ENCODE data around the gene TBC1D9.

Gene TBC1D9

GRCh38 chr4:140603286-140603685, 152.9 kb downstream of the TBC1D9 start:
- Histone ChIP-seq H3K36me3 (ENCODE audit: control insufficient read depth, insufficient read depth, low read length) (no peaks in the 10 kb centered on the region), H3K4me1 (ENCODE audit: control insufficient read depth, insufficient read depth, low read length) (no peaks in the 10 kb centered on the region), H3K9ac (ENCODE audit: low read length) (no peak overlapping the region), H3K4me3 (ENCODE audit: low read length) (no peak overlapping the region), H3K27ac (ENCODE audit: low read depth, low read length) (no peak overlapping the region), H3K27me3 (ENCODE audit: control insufficient read depth, insufficient read depth, low read length) (no peaks in the 10 kb centered on the region)

DNA sequence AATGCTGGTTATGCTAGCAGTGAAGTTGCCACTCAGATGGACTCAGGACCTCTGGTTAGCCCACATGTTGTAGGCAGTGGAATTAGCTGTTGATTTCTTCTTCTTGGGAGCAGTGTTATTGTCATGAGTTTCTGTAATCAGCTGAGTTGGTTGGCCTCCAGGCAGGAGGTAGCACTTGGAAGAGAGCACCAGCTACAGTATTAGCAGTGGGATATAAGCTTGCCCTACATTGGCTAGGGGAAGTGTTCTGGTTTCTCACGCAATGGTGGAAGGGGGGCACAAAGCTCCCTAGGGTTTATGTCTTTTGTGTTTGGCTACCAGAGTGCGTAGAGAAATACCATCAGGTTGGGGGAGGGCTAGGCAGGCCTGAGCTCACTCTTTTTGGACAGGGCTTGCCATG, 153.5 kb downstream of the TBC1D9 start:
- no peak overlapping the region for H3K27ac ChIP-seq (ENCODE audit: low read depth, low read length)
- no peaks in the 10 kb centered on the region for H3K4me1 ChIP-seq (ENCODE audit: control insufficient read depth, insufficient read depth, low read length)
- no peaks in the 10 kb centered on the region for H3K27me3 ChIP-seq (ENCODE audit: control insufficient read depth, insufficient read depth, low read length)
- no peak overlapping the region for H3K9ac ChIP-seq (ENCODE audit: low read length)
- no peak overlapping the region for H3K4me3 ChIP-seq (ENCODE audit: low read length)
- no peaks in the 10 kb centered on the region for H3K36me3 ChIP-seq (ENCODE audit: control insufficient read depth, insufficient read depth, low read length)

- no peaks in the 10 kb centered on the region for H3K36me3 ChIP-seq (ENCODE audit: control insufficient read depth, insufficient read depth, low read length)
- no peaks in the 10 kb centered on the region for H3K4me1 ChIP-seq (ENCODE audit: control insufficient read depth, insufficient read depth, low read length)
- H3K9ac ChIP-seq (ENCODE audit: low read length): no peak overlapping the region
- no peaks in the 10 kb centered on the region for H3K27me3 ChIP-seq (ENCODE audit: control insufficient read depth, insufficient read depth, low read length)
- H3K4me3 ChIP-seq (ENCODE audit: low read length): no peak overlapping the region
- H3K27ac ChIP-seq (ENCODE audit: low read depth, low read length): no peak overlapping the region
Measured at GRCh38 chr4:140600408-140600807, 155.8 kb downstream of the TBC1D9 start.

- H3K27me3 ChIP-seq (ENCODE audit: control insufficient read depth, insufficient read depth, low read length): no peaks in the 10 kb centered on the region
- H3K27ac ChIP-seq (ENCODE audit: low read depth, low read length): no peak overlapping the region
- no peaks in the 10 kb centered on the region for H3K36me3 ChIP-seq (ENCODE audit: control insufficient read depth, insufficient read depth, low read length)
- H3K9ac ChIP-seq (ENCODE audit: low read length): no peak overlapping the region
- H3K4me1 ChIP-seq (ENCODE audit: control insufficient read depth, insufficient read depth, low read length): no peaks in the 10 kb centered on the region
- H3K4me3 ChIP-seq (ENCODE audit: low read length): no peak overlapping the region
Measured at GRCh38 chr4:140595065-140595464, 161.1 kb downstream of the TBC1D9 start.

- Histone ChIP-seq H3K27me3 (ENCODE audit: control insufficient read depth, insufficient read depth, low read length) (no peaks in the 10 kb centered on the region), H3K27ac (ENCODE audit: low read depth, low read length) (no peak overlapping the region), H3K4me1 (ENCODE audit: control insufficient read depth, insufficient read depth, low read length) (no peaks in the 10 kb centered on the region), H3K36me3 (ENCODE audit: control insufficient read depth, insufficient read depth, low read length) (no peaks in the 10 kb centered on the region), H3K4me3 (ENCODE audit: low read length) (no peak overlapping the region), H3K9ac (ENCODE audit: low read length) (no peak overlapping the region)
Measured at GRCh38 chr4:140584439-140584838, 171.7 kb downstream of the TBC1D9 start.

DNA sequence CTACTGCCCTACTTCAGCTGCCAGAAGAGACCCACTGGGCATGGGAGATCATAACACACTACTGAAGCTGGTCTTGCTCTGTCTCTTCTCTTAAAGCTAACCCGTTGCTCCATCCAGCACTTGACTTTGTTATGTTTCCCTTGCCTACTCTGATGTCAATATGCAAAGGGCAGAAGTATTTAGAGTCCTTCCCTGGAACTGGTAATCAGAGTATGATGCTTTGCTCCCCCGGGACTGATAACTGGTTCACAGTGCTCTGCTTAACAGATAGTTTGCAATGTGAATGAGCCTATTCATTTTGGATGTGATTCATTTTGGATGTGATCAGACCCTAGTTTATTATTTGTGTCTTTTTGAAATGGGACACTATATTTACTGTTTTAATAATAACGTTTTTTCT, 175.1 kb downstream of the TBC1D9 start:
- Histone ChIP-seq H3K27ac (ENCODE audit: low read depth, low read length) (no peak overlapping the region), H3K4me3 (ENCODE audit: low read length) (no peak overlapping the region), H3K9ac (ENCODE audit: low read length) (no peak overlapping the region), H3K36me3 (ENCODE audit: control insufficient read depth, insufficient read depth, low read length) (no peaks in the 10 kb centered on the region), H3K4me1 (ENCODE audit: control insufficient read depth, insufficient read depth, low read length) (no peaks in the 10 kb centered on the region), H3K27me3 (ENCODE audit: control insufficient read depth, insufficient read depth, low read length) (peaks cover 2% of the 10 kb centered on the region)

DNA sequence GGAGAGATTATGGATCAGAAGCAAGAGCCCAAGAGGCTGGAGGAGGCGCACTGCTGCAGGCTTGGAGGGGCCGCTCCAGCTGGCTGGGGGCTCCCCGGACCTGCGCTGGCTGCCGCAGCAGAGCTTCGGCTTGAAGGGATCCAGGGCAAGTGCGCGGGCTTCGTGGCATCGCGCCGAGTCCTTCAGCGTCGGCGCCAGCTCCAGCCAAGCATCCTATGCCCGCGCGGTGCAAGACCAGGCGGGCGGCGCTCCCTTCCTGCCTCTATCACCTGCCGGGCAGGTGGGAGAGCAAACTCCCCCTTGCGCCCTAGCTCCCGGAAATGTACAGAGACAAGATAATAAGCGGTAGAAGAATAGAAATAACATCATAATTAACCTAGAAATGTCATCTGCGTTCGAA, 176.9 kb downstream of the TBC1D9 start:
- H3K27ac ChIP-seq (ENCODE audit: low read depth, low read length): no peak overlapping the region
- H3K4me1 ChIP-seq (ENCODE audit: control insufficient read depth, insufficient read depth, low read length): no peaks in the 10 kb centered on the region
- no peak overlapping the region for H3K9ac ChIP-seq (ENCODE audit: low read length)
- H3K27me3 ChIP-seq (ENCODE audit: control insufficient read depth, insufficient read depth, low read length): peaks cover 5% of the 10 kb centered on the region
- no peaks in the 10 kb centered on the region for H3K36me3 ChIP-seq (ENCODE audit: control insufficient read depth, insufficient read depth, low read length)
- no peak overlapping the region for H3K4me3 ChIP-seq (ENCODE audit: low read length)

DNA sequence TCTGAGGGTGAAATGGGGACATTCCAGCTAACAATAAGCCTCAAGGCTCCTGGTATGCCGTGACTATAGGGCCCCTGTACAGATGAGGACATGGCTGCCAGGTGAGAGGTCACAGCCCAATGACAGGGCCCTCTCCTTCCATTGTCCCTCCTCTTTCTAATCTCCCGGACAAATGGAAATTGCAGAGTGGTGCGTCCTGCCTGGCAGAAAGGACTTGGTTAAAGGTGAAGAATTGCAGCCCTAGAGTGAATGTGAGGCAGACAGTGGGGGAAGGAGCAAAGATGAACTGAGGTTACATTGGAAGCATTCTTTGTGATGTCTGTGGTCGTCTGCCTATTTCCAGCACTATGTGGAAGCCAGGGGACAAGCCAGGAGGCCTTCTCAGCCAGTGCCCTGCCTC, 180.7 kb downstream of the TBC1D9 start:
- Histone ChIP-seq H3K27ac (ENCODE audit: low read depth, low read length) (no peak overlapping the region), H3K4me1 (ENCODE audit: control insufficient read depth, insufficient read depth, low read length) (no peaks in the 10 kb centered on the region), H3K4me3 (ENCODE audit: low read length) (no peak overlapping the region), H3K27me3 (ENCODE audit: control insufficient read depth, insufficient read depth, low read length) (peaks cover 5% of the 10 kb centered on the region), H3K36me3 (ENCODE audit: control insufficient read depth, insufficient read depth, low read length) (no peaks in the 10 kb centered on the region), H3K9ac (ENCODE audit: low read length) (no peak overlapping the region)

DNA sequence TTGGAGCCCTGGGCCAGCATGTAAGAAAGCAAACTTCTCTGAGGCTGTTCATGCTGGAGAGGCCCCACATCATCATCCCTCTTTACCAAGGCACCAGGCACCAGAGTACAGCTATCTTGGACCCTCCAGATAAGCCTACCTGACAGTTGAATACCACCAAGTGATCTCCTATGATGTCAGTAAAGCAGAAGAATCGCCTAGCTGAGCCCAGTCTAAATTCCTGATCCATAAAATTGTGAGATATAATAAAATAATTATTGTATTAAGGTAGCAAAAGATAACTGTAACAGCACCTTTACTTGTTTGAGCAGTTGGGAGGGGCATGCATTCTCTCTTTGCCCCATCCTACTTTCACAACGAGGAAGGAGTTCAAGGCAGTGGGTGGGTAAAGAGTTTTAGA, 184.6 kb downstream of the TBC1D9 start:
- no peak overlapping the region for H3K4me3 ChIP-seq (ENCODE audit: low read length)
- peaks cover 3% of the 10 kb centered on the region for H3K4me1 ChIP-seq (ENCODE audit: control insufficient read depth, insufficient read depth, low read length)
- peaks cover 28% of the 10 kb centered on the region for H3K27me3 ChIP-seq (ENCODE audit: control insufficient read depth, insufficient read depth, low read length)
- H3K36me3 ChIP-seq (ENCODE audit: control insufficient read depth, insufficient read depth, low read length): no peaks in the 10 kb centered on the region
- H3K9ac ChIP-seq (ENCODE audit: low read length): no peak overlapping the region
- no peak overlapping the region for H3K27ac ChIP-seq (ENCODE audit: low read depth, low read length)

Data from rectal smooth muscle tissue (tissue), 1 donor.